GM18858 (cell line): ENCODE results near the gene CNIH2.
"Not testable (repeated sequence)": the region's sequence is repeated elsewhere in the genome, so short reads cannot be mapped to it uniquely, and the experiment has no call there.

Experiments used
- ATAC-seq: cut with Tn5 transposase; IDR thresholded peaks from one replicate; pipeline ENCODE4 v1.9.1; 2021; ENCODE audit not compliant: unreplicated experiment

The CNIH2 gene

GRCh38 chr11:66277471-66278362 lies at the start of gene CNIH2:
Gene CNIH2 (plus strand): TSS chr11:66278175. CDS start chr11:66278457, 282 bp downstream.
- ATAC-seq, result no peak

GRCh38 chr11:66228521-66228920 lies 49.5 kb upstream of the CNIH2 start:
- ATAC-seq, result no peak

- ATAC-seq, result no peak
These were observed 47.8 kb upstream of the CNIH2 start for GRCh38 chr11:66230156-66230555.

- no peak for ATAC-seq
These were observed 47.0 kb upstream of the CNIH2 start for GRCh38 chr11:66230978-66231377.

- ATAC-seq, result no peak
These were observed 46.4 kb upstream of the CNIH2 start for GRCh38 chr11:66231561-66231960.

- no peak for ATAC-seq
These were observed 45.2 kb upstream of the CNIH2 start for GRCh38 chr11:66232769-66233168.

GRCh38 chr11:66233301-66233700 lies 44.7 kb upstream of the CNIH2 start:
- no peak for ATAC-seq

GRCh38 chr11:66235141-66235540 lies 42.8 kb upstream of the CNIH2 start:
- ATAC-seq, result no peak

- ATAC-seq, result no peak
These were observed 40.1 kb upstream of the CNIH2 start for GRCh38 chr11:66237867-66238266.

GRCh38 chr11:66238786-66239413 lies 39.1 kb upstream of the CNIH2 start:
- no peak for ATAC-seq

GRCh38 chr11:66239511-66239910 lies 38.5 kb upstream of the CNIH2 start:
- no peak for ATAC-seq

GRCh38 chr11:66239998-66240780 lies 37.8 kb upstream of the CNIH2 start:
- ATAC-seq, result no peak

GRCh38 chr11:66240781-66241136 lies 37.2 kb upstream of the CNIH2 start:
- no peak for ATAC-seq

GRCh38 chr11:66242095-66242765 lies 35.7 kb upstream of the CNIH2 start:
- no peak for ATAC-seq

GRCh38 chr11:66243782-66244535 lies 34.0 kb upstream of the CNIH2 start:
- ATAC-seq, result no peak

GRCh38 chr11:66247295-66247694 lies 30.7 kb upstream of the CNIH2 start:
- no peak for ATAC-seq

GRCh38 chr11:66247801-66248200 lies 30.2 kb upstream of the CNIH2 start:
- no peak for ATAC-seq

- no peak for ATAC-seq
These were observed 29.1 kb upstream of the CNIH2 start for GRCh38 chr11:66248903-66249302.

GRCh38 chr11:66251809-66252208 lies 26.2 kb upstream of the CNIH2 start:
- no peak for ATAC-seq

- not testable (repeated sequence) for ATAC-seq
These were observed 24.9 kb upstream of the CNIH2 start for GRCh38 chr11:66253081-66253480.
